NCI-H510A treated with DMSO at 0.1 percent for 48 hours (cell line): Measurements from ENCODE around the gene FKBP8.
A peak's percentile ranks its signal among the peaks of the same experiment; 100 is the strongest.

Experiments
- DNase-seq: peaks from one replicate; lab custom pipeline; 2025; lab: John Stamatoyannopoulos, UW

Gene FKBP8

DNA sequence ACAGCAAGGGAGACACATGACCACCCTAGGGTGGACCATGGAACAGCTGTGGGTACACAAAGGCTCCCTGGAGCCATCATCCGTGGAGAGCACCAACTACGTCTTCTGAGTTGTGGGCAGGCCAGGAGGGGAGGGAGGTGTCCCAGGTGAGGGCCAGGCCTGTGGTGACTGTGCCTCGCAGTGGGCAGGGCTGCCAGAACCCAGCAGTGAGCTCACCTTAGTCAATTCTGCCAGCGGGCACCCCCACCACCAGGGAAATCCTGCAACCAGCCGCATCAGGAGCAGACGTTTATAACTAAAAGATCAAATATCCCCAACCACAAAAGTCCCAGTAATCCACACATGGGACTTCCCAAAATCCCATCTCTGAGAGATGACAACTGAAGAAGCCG lies 41.1 kb downstream of the FKBP8 start:
- DNase-seq: no peak

DNA sequence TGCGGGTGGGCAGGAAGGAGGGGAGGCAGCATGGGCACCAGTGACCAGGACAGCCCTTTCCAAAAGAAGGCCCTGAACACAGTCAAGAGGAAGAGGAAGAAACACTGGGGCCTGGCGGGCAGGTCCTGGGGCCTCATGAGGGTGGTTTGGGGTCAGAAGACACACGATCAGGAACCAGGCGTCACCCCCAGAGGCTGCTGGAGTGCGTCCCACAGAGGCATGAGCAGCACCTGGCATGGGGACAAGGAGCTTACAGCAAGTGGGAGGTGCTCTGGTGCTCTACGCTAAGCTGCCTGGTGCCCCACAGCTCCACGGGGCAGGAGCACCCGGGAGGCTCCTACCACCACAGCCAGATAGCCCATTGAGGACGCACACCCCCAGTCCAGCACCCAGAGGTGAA lies 41.5 kb downstream of the FKBP8 start:
- no peak for DNase-seq

DNA sequence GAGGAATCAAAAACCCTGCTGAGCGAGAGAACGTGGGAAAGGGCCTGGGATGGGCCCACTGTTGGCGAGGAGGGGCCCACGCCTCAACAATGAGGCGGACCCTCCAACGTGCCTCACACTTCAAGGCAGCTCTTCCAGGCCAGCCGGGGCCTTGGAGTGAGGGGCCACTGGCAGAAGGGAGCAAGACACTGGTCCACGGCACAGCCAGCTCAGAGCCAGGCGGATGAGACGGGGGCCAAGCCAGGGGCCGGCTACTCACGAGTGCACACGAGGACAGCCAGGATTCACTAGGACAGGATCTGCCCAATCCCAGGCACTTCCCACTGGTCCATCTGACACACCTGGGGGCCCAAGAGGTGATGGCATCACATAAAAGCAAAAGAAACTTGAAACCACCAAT lies 42.0 kb downstream of the FKBP8 start:
- no peak for DNase-seq

DNA sequence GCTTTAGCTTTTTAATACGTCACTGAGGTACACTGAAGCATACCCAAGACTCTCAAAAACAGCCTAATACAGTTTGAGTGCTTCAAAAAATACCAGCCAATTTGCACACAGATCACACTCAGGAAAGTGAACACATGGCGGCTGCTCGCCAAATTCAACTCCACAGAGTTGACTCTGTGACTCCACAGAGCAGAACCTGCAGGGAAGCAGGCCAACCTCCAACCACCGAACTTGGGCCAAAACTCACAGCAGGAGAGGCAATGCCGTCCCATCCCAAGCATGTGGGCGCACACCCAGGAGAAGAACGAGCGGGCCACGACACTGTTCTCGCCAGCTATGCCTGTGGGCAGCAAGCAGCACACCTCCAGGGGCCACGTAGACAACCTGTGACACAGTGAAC lies 42.6 kb downstream of the FKBP8 start:
- DNase-seq: no peak

DNA sequence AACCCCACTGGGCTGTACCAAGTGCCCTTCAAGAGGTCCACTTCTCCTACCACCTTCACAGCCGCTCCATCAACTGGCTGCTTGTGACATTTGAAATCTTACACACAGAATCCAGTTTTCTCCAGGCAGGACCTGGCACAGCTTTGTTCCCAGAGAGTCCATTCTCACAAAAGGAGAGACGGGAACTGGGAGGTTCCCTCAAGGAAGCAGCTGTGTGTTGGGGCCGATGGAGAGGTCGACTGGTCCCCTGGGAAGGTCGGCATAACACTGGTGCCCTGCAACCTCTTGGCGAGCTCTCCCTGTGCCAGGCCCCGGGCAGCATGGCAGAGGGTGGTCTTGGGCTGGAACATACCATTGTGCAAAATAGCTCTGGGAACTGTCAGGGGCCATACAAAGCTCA lies 43.0 kb downstream of the FKBP8 start:
- no peak for DNase-seq

DNA sequence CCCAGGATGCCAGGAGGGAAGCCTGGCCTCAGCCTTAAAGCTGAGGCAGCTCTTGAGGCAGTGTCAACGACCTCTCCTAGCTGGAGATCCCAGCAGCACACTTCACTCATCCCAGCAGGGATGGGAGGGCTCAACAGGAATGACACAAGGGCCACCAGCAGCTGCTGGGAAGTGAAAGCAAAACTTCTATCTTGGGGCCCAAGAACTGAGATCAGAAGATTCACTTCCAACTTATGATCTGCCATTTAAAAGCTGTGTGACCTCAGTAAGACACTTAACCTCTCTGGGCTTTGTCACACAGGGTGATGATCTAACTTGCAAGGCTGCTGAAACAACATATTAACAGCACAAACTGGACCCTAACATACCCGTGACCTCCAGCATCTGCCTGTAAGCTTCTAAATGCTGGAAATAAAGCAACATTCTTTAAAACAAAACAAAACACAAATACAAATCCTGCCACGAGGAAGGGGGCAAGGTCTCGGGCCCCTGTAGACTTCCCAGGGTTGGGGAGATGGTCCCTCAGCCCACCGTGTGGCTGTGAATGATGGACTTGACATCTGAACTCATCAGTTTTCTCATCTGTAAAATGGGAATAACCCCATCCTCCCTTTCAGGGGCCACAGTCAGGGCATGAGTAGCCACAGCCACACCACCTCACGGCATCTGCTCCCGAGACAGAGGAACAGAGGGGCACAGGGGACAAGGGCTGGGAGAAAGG lies 44.2 kb downstream of the FKBP8 start:
- DNase-seq: no peak

DNA sequence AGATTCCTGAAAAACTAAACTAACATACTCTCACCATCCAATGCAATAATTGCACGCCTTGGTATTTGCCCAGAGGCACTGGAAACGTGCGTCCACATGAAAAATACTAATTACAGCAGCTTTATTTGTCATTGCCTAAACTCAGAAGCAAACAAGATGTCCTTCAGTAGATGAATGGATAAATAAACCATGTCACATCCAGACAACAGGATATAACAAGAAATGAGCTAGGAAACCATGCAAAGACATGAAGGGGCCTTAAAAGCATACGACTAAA lies 46.5 kb downstream of the FKBP8 start:
- no peak for DNase-seq

DNA sequence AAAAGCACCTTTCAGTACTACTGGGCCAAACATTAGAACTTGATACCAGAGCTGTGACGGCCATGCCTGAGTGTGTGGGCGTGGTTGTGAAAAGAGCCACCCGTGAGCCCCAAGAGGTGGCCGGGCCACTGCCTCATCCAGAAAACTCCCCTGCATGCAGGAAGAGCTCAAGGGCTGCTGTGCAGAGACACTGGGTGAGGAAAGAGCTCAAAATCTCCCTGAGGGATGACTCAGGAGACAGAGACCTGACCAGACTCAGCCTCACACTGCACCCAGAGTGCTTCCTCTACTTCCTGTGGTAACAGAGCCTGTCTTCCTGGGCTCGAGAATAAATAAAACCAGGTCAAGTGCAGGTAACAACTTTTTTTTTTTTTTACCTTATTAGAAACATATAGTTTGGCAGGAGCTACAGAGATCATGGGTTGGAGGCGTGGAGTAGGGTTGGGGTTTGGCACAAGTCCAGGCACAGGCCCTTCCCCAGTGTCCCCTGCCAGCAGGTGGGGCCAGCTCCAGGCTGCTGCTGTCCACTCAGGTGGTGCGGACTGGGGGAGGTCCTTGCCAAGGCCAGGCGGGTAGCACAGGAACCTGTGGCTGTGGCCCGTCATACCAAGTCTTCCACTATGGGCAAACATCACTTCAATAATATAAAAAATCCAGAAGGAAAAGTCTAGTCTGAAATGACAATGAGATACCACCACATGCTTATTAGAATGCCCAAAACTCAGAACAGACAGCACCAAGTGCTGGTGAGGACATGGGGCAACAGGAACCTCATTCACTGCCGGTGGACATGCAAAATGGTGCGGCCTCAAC lies 47.0 kb downstream of the FKBP8 start:
- DNase-seq: peak; percentile 62

DNA sequence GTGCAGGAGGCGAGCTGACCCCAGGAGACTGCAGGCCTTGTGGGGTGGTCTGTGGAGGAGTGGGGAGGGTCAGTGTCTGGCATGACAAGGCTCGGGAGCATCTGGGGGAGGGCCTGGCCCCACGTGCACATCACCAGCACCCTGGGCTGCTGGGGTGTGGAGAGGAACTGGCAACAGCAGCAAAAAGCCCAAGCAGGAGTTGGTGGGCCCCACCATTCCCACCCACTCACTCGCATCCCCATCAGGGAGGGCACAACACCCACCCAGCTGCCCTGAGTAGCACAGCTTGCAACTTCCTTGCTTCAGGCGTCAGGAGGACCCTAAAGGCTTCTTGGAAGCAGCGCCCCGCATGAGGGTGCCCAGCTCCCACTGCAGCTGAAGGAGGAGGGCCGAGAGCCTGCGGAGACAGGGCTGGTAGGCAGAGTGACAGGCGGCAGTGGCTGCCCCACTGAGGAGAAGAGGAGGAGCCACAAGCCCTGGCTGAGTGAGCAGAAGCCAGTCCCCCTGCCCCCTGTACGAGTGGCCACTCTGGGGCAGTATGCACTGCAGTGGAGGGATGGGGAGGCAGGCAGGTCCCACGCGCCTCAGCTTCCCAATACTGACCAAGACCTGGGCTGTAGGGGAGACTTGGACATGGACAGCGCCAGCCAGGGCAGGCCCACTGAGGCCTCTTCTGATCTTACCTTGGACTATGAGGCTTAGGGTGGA lies 48.0 kb downstream of the FKBP8 start:
- DNase-seq: no peak

DNA sequence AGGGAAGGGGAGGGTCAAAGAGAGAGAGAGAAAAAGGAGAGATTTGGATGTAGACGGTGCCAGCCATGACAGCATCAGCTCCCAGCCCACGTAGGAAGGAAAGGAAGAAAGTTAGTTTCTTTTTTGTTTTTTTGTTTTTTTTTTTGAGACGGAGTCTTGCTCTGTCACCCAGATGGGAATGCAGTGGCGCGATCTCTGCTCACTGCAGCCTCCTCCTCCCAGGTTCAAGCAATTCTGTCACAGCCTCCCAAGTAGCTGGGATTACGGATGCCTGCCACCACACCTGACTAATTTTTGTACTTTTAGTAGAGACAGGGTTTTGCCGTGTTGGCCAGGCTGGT lies 49.1 kb downstream of the FKBP8 start:
- DNase-seq: no peak

DNA sequence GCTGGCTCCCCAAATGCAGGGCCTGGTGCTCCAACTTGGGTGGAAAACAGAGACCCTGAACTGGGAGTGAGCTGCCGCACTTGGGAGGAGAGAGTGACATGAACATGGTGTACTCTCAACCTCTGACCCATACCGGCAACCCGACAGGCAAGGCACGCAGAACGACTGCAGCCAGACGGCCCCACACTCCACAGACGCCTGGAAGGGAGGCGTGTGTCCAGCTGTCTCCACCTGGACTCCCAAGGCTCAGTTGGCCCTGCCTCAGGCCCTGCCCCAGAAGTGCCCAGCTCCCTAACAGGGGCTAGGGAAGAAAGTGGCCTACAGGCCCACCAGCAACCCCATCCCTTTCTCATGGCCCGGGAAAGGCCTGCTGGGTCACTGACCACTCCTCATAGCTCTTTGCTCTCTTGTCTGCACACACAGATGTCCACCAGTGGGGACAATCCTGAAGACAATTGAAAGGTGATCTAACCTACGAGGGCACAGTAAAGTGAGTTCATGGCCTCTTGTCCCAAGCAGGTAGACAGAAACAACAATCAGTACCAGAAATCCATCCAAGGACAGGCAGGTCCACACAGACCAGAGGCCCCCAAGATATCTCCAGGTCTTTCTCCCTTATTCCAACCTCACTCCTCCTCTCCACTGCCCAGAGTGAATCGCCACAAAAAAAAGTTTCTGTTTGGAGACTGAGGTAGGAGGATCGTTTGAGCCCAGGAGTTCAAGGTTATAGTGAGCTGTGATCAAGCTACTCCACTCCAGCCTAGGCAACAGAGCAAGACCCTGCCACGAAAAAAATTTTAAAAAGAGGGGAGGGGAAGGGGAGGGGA lies 49.7 kb downstream of the FKBP8 start:
- no peak for DNase-seq

DNA sequence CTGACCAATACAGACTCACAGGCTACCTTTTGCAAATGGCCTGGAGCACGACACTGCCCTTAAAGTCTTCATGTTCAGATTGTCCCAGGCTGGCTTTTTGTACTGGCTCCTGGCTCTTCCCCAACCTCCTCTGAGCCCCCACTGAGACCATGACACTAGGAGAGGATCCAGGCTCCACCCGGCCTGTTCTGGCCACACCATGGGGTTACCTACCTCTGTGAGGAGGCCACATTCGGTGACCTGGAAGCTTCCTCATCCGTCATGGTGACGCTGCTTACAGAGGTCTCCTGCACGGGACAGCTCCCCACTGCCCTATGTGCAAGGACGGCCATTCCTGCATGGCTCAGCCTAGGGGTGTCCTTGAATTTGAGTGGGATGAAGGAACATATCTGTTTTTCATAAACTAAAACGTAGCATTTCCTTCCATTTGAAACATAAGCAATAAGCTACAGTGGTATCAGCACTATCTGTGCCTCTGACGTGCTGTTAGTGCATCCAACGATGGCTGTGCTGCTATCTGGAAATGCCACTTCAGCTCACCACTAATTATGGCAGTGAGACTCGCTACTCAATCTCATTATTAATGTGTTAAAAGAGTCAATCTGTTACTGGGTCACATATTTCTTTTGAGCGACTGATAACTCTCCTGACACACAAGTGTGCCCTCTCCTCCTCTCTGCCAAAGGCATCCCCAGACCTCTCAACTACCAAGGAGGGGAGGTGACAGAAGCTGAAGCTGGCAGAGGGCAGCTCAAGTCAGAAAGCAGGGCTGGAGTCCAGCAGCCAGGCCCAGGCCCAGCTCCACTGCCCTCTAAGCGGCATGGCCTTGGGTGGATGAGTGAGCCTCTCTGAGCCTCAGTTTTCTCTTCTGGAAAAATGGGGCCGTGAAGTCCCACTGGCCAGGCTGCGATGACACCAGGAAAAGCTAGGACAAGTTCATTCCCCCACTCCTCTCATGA lies 51.1 kb downstream of the FKBP8 start:
- no peak for DNase-seq

DNA sequence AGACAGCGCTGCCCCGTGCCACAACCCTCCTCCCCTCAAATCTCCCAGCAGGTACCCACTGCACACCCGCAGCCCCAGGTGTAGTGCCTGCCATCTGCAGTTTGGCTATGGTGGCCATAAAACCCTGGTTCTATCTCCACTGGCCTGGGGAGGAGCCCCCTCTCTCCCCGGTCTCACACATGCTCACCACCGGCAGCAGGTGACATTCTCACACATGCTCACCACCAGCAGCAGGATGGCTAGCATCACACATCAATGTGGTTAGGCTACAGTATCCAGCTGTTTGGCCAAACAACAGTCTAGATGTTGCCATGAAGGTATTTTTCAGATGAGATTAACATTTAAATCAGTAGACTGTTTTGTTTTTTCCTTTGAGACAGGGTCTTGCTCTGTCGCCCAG lies 52.6 kb downstream of the FKBP8 start:
- DNase-seq: no peak

DNA sequence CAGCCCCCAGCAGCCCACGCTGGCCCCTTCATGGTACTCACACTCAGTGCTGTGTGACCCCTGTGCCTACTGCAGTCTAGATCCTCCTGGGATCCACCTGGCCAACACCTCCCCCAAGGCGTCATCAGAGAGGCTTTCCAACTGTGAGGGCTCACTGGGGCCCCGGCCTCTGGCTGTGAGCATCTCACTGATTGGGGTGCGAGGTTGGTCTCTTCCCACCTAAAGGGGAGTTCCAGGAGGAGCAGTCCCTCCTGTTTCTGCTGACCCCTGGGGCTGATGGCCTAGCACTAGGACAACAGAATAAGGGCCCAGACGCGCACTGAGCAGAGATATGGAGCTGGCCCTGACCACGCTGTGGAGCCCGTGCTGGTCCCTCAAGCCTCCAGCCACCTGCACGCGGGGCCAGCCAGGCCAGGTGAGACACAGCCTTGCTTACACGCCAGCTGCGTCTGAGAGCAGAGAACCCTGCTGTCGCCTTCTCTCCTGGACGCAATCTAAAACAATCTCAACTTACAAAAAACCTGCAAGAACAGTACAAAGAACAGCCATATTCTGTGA lies 53.7 kb downstream of the FKBP8 start:
- no peak for DNase-seq

DNA sequence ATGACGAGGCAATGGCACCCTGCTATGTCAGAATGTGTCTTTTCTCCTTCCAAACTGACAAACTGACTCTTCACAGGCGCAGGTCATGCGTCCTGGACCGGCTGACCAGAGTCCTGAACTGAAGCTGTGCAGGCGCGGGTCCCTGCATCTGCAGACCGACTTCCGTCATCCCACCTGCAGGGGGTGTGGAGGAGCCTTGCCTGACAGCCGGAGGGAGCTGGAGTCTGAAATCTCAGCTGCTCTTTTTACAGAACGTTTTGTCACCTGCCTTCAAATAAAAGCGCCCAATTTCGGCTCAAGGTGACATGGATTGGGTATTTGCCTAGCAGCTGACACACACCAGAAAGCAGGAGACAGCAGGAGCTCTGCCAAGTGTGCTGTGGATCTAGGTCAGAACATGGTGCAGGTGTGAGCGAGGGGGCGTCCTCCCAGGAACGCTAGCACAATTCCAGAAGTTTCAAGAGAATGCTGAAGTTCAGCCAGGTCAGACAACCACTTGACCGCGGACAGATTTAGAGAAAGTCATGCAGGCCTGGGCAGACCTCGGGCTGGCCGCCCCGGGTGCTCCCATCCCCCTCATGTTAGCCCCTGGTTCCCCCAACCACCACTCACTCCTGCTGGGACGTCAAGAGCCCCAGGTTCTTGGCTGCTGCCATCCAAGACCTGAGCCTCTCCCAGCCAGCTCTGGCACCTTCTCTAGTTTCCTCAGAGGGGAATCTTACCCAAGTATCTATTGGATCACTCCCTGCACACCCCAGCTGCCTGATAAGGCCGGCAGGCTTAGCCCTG lies 54.3 kb downstream of the FKBP8 start:
- no peak for DNase-seq

DNA sequence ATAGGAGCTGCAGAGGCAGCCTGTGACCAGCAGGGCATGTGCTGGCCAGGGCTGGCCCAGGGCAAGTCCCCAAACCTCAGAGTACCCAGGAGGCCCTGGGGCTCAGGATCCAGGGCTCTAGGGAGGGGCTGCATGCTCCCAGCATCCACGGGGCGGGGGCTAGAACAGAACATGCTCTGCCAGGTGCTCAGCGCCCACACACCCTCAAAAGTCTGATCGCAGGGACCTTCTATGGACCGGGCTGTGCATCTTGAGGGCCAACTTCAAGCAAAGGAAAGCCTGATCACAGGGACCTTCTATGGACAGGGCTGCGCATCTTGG lies 55.0 kb downstream of the FKBP8 start:
- DNase-seq: no peak

DNA sequence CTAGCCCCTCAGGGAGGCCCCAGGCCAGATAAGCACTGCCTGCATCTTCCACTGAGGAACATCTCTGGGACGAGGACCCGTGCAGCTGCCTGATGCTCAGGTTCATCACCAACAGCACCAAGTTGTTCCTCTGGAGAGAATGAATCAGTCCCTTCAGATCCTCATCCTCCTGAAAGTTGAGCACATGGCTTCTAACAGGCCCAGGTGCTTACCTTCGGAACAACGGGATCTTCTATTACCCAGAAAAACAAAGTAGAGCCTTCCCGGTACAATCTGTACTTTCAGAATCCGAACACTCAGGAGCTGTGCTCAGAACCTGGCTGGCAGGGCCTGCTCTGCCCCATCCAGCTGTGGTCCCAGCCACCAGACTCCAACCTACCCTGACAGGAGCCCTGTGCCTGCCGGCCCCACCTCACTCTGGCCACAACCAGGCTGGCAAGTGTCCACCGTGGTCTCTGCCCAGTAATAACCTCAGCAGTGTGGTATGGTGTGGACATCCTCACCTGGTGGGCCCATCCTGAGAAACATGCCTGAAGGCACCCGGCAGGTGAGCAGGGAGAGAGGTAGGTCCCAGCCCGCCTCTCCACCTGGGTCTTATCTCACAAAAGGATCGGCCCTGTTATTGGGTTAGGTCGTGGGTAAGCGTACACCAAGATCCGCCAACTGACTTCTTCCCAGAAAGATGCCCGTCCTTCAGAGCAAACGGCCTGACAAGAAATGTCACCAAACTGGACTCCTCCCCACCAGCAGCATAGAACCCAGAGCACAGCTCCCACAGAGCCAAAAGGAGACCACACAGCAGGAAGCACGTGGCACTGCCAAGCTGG lies 55.6 kb downstream of the FKBP8 start:
- no peak for DNase-seq

DNA sequence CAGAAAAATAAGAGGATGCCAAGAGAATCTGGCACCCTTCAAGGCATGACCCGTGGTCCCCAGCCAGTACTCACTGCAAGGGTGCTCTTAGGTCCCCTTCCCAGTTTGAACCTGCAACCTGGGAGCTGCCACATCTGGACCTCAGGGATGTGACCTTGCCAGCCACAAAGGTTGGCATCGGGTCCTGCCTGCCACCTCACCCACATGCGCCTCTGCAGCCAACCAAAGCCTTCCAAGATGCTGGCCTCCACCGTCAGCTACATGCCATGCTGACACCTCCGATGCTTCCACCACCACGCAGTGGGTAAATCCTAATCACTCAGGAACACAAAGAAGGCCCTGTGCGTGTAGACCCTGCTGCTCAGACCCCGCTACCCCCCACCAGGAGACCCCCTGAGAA lies 56.6 kb downstream of the FKBP8 start:
- DNase-seq: no peak

DNA sequence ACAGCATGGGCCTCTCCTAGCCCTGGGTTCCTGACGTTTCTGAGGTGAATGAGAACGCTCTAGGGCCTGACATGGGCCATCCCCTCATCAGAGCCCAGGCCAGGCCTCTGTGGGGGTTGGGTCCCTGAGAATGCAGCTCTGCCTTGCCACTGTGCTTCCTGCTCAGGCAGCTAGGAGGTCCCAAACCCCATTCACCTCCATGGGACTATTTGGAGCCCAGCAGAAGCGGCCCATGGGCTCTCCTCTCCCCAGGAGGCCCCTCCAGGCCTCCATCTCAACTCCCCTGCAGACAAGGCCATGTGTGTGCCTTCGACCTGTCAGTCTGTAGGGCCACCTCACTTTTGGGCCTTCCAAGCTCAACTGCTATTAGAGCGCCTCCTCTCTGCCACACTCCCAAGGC lies 58.4 kb downstream of the FKBP8 start:
- DNase-seq: no peak
